ENCODE measurements around the gene ADCY1. TPM values are rescaled to one million over a fixed set of nuclear protein-coding genes. Genes with fewer than 3 reads are reported as not detected.
"Not testable (repeated sequence)": the region's sequence is repeated elsewhere in the genome, so short reads cannot be mapped to it uniquely, and the experiment has no call there.

ADCY1 gene
- total RNA-seq = under 1 TPM; 0.02 to 0.07 TPM

DNA sequence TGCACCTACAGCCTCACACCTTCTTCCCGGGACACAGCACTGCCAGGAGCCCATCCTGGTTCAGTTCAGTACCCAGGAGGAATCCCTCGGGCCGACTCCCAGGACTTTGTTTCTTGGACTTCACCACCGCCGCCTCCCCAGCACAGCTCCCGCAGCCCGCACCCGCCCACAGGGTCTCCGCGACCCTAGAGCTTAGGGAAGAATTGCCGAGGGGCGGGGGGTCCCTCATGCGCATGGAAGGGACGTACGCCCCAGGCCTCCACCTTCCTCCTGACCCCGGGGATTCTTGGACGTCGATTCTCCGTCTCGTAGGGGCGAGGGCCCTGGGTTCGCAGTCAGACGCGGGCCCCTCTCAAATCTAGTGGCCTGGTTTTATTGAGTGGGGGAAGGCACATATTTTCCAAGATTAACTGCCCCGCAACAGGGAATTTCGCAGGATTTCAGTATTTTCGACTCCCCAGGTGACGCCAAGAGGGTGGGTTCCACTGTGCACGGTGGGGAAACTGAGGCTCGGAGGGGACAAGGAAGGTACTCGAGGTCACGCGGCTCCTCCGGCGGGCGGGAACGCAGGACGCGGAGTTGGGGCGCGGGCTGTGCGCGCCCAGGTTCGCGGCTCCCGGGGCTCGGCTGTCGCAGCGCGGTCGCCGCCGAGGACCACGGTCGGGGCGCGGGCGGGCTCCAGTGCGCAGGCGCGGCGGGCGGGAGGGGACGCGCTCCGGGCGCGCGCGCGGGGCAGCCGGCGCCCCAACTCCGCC lies at the start of gene ADCY1:
ADCY1 (plus strand) TSS at position 708 of the 755 bp plus-strand sequence. CDS start 176 bp downstream, outside the sequence.
- intact Hi-C loops (cut with micrococcal nuclease) = no loop called here

DNA sequence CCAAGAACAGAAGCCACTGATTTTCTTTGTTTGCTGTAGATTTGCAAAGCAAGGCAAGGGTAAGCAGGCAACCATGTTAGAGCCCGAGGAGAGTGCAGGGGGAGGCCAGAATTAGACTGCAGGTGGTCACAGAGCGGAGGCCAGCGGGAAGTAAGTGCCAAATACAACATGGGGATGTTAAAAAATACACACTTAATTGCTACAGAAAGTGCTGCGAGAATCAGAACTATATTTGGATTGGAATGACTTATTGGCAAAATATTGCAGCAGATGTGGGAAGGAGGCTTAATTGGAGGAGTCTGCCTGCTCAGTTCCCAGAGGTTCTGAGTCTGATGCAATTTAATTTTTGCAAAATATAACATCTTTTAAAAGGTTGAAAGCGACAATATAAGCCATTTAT lies 49.7 kb upstream of the ADCY1 start:
- Mint-ChIP-seq H3K4me1 (ENCODE audit: low read depth) (no peaks in the 10 kb centered on the region), H3K4me3 (no peak overlapping the region), H3K27ac (no peak overlapping the region), H3K36me3 (ENCODE audit: low read depth) (no peaks in the 10 kb centered on the region), H3K27me3 (peaks cover 5% of the 10 kb centered on the region), H3K9me3 (peaks cover 1% of the 10 kb centered on the region)
- CTCF ChIA-PET = no interaction called here
- TF ChIP-seq, protein P1, sequence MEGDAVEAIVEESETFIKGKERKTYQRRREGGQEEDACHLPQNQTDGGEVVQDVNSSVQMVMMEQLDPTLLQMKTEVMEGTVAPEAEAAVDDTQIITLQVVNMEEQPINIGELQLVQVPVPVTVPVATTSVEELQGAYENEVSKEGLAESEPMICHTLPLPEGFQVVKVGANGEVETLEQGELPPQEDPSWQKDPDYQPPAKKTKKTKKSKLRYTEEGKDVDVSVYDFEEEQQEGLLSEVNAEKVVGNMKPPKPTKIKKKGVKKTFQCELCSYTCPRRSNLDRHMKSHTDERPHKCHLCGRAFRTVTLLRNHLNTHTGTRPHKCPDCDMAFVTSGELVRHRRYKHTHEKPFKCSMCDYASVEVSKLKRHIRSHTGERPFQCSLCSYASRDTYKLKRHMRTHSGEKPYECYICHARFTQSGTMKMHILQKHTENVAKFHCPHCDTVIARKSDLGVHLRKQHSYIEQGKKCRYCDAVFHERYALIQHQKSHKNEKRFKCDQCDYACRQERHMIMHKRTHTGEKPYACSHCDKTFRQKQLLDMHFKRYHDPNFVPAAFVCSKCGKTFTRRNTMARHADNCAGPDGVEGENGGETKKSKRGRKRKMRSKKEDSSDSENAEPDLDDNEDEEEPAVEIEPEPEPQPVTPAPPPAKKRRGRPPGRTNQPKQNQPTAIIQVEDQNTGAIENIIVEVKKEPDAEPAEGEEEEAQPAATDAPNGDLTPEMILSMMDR (IDR thresholded peaks at IDR 0.05) = no peak
- DNase-seq (no peak), ATAC-seq (no peak)
- POLR2A ChIA-PET = no interaction called here
- intact Hi-C loops (cut with micrococcal nuclease) = no loop called here

More for the DNA sequence above, at the start of gene ADCY1:
- TF ChIP-seq, protein P1 (IDR thresholded peaks at IDR 0.05) = no peak
- ChIA-PET CTCF (no interaction called here), POLR2A (no interaction called here)
- H3K4me1 Mint-ChIP-seq (ENCODE audit: low read depth) = no peaks in the 10 kb centered on the region
- no peaks in the 10 kb centered on the region for H3K9me3 Mint-ChIP-seq
- ATAC-seq (peak; percentile 45), DNase-seq (no peak)
- peak within 1 kb of the TSS; percentile 38 for H3K4me3 Mint-ChIP-seq
- H3K36me3 Mint-ChIP-seq (ENCODE audit: low read depth) = no peaks in the 10 kb centered on the region
- H3K27ac Mint-ChIP-seq = no peak within 1 kb of the TSS
- peaks cover 35% of the 10 kb centered on the region for H3K27me3 Mint-ChIP-seq

DNA sequence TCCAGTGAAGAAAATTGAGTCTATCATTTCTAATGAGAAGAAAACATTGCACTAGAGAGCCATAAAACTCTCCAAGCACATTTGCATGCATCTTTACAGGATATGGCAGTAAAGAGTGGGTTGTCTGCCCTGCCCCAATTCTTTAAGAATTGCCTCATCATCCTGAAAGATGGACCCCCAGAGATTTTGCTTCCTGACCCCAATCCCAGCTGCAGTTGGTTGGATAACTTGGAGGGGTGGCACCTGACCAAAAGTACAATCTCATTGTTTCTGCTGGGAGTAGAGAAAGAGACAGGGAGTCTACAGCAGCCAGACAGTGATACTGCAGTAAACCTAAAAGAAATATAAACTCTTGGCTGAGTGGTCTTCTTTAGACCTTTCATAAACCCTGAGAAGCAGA lies 49.1 kb upstream of the ADCY1 start:
- POLR2A ChIA-PET = no interaction called here
- H3K27me3 Mint-ChIP-seq = peaks cover 5% of the 10 kb centered on the region
- ATAC-seq (no peak), DNase-seq (no peak)
- intact Hi-C loops (cut with micrococcal nuclease) = no loop called here
- H3K27ac Mint-ChIP-seq = no peak overlapping the region
- H3K9me3 Mint-ChIP-seq = peaks cover 1% of the 10 kb centered on the region
- H3K4me3 Mint-ChIP-seq = no peak overlapping the region
- CTCF ChIA-PET = no interaction called here
- TF ChIP-seq, protein P1 (IDR thresholded peaks at IDR 0.05) = no peak
- no peaks in the 10 kb centered on the region for H3K4me1 Mint-ChIP-seq (ENCODE audit: low read depth)
- no peaks in the 10 kb centered on the region for H3K36me3 Mint-ChIP-seq (ENCODE audit: low read depth)

DNA sequence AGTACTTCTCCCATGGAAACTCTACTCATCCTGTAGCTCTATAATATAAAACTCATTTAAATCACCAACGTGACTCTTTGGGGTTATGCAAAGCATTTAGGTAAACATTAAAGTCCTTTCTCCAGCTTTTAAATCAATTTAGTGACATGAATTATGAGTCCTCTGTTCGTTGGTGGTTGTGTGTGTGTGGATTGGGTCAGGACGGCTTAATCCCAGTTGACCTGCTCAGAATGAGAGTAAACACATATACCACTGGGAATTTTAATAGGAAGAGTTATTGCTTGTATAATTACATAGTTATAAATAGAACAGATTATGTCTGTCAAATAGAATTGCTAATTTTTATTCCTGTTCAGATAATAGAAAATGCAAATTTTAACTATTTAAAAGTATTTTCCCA lies 30.7 kb upstream of the ADCY1 start:
- no peaks in the 10 kb centered on the region for H3K4me1 Mint-ChIP-seq (ENCODE audit: low read depth)
- H3K27ac Mint-ChIP-seq = no peak overlapping the region
- DNase-seq (no peak), ATAC-seq (no peak)
- H3K4me3 Mint-ChIP-seq = no peak overlapping the region
- H3K27me3 Mint-ChIP-seq = no peaks in the 10 kb centered on the region
- CTCF ChIA-PET = no interaction called here
- TF ChIP-seq, protein P1 (IDR thresholded peaks at IDR 0.05) = no peak
- H3K36me3 Mint-ChIP-seq (ENCODE audit: low read depth) = no peaks in the 10 kb centered on the region
- POLR2A ChIA-PET = no interaction called here
- peaks cover 9% of the 10 kb centered on the region for H3K9me3 Mint-ChIP-seq
- intact Hi-C loops (cut with micrococcal nuclease) = no loop called here

DNA sequence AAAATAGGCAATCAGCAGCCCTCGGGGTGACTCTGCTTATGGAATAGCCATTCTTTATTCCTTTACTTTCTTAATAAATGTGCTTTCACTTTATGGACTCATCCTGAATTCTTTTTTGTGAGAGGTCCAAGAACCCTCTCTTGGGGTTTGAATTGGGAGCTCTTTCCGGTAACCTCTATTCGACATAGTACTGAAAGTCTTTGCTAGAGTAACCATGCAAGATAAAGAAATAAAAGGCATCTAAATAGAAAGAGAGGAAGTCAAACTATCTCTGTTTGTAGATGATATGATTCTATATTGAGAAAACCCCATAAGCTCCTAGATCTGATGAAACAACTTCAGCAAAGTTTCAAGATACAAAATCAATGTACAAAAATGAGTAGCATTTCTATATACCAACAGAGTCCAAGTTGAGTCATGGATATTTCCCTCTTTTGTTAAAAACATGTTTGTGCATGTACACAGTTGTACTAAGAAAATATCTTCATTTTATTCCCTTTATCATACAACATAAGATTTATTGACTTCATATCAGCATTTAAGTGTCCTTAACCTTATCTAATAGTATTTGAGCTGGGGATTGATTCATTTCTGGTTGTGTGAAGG lies 29.0 kb upstream of the ADCY1 start:
- H3K9me3 Mint-ChIP-seq; H3K27ac Mint-ChIP-seq; intact Hi-C loops (cut with micrococcal nuclease); CTCF ChIA-PET; DNase-seq; H3K27me3 Mint-ChIP-seq; H3K4me3 Mint-ChIP-seq; POLR2A ChIA-PET; H3K4me1 Mint-ChIP-seq (ENCODE audit: low read depth); H3K36me3 Mint-ChIP-seq (ENCODE audit: low read depth); ATAC-seq: not testable (repeated sequence)

DNA sequence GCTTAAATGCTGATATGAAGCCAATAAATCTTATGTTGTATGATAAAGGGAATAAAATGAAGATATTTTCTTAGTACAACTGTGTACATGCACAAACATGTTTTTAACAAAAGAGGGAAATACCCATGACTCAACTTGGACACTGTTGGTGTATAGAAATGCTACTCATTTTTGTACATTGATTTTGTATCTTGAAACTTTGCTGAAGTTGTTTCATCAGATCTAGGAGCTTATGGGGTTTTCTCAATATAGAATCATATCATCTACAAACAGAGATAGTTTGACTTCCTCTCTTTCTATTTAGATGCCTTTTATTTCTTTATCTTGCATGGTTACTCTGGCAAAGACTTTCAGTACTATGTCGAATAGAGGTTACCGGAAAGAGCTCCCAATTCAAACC lies 25.3 kb upstream of the ADCY1 start:
- CTCF ChIA-PET; H3K36me3 Mint-ChIP-seq (ENCODE audit: low read depth); H3K4me3 Mint-ChIP-seq; intact Hi-C loops (cut with micrococcal nuclease); DNase-seq; POLR2A ChIA-PET; H3K4me1 Mint-ChIP-seq (ENCODE audit: low read depth); H3K27ac Mint-ChIP-seq; H3K27me3 Mint-ChIP-seq; H3K9me3 Mint-ChIP-seq: not testable (repeated sequence)
- peak; percentile 24 for ATAC-seq
